Muscle of back (tissue), 11 donors: Measurements from ENCODE around the gene C10orf90. TPM values are rescaled to one million over a fixed set of nuclear protein-coding genes. Genes with fewer than 3 reads are reported as not detected.

Experiments used
- DNase-seq, 3 donors: peaks; one replicate each; pipeline versions ENCODE4 v3.0.0 to v3.0.0-alpha.2; 2013
- polyA plus RNA-seq, 10 donors: library from polyadenylated mRNA; unstranded; fragments of 120-200 nt; gene quantifications; one replicate each; pipeline ENCODE4 v1.2.1, GENCODE V29; 2013; ENCODE audit not compliant: insufficient read length in 10 of 10

Gene C10orf90
- polyA plus RNA-seq, 10 donors: 0.27 to 1.3 (median 0.66) TPM

GRCh38 chr10:126549344-126549743 is 121.1 kb downstream of the C10orf90 start:
- no peak for DNase-seq

- no peak for DNase-seq
Observed at GRCh38 chr10:126544565-126544964, 125.9 kb downstream of the C10orf90 start.

GRCh38 chr10:126538439-126539135 is 131.9 kb downstream of the C10orf90 start:
- no peak for DNase-seq

- DNase-seq: no peak
Observed at GRCh38 chr10:126536656-126537055, 133.8 kb downstream of the C10orf90 start.

GRCh38 chr10:126536148-126536547 is 134.3 kb downstream of the C10orf90 start:
- DNase-seq: peak in 1 of 3 donors; percentile 42

GRCh38 chr10:126533644-126534043 is 136.8 kb downstream of the C10orf90 start:
- DNase-seq: no peak

- no peak for DNase-seq
Observed at GRCh38 chr10:126528315-126528835, 142.1 kb downstream of the C10orf90 start.

- DNase-seq: no peak
Observed at GRCh38 chr10:126527645-126528314, 142.7 kb downstream of the C10orf90 start.

- no peak for DNase-seq
Observed at GRCh38 chr10:126525326-126525725, 145.2 kb downstream of the C10orf90 start.

GRCh38 chr10:126524526-126524925 is 146.0 kb downstream of the C10orf90 start:
- DNase-seq: no peak

- DNase-seq: no peak
Observed at GRCh38 chr10:126523071-126523470, 147.4 kb downstream of the C10orf90 start.

- no peak for DNase-seq
Observed at GRCh38 chr10:126521399-126521798, 149.1 kb downstream of the C10orf90 start.

- no peak for DNase-seq
Observed at GRCh38 chr10:126520751-126521317, 149.7 kb downstream of the C10orf90 start.

- DNase-seq: no peak
Observed at GRCh38 chr10:126519992-126520391, 150.5 kb downstream of the C10orf90 start.

- no peak for DNase-seq
Observed at GRCh38 chr10:126519185-126519584, 151.3 kb downstream of the C10orf90 start.

GRCh38 chr10:126518218-126519080 is 152.0 kb downstream of the C10orf90 start:
- DNase-seq: no peak

GRCh38 chr10:126516515-126516914 is 154.0 kb downstream of the C10orf90 start:
- no peak for DNase-seq

- no peak for DNase-seq
Observed at GRCh38 chr10:126511917-126512479, 158.5 kb downstream of the C10orf90 start.

GRCh38 chr10:126509182-126509581 is 161.3 kb downstream of the C10orf90 start:
- no peak for DNase-seq

GRCh38 chr10:126508535-126509040 is 161.9 kb downstream of the C10orf90 start:
- DNase-seq: peak in 1 of 3 donors; percentile 25

GRCh38 chr10:126504761-126505112 is 165.8 kb downstream of the C10orf90 start:
- DNase-seq: no peak
